HG03571 (cell line): ENCODE results near the gene CEBPG.

Experiments used
- ATAC-seq: cut with Tn5 transposase; IDR thresholded peaks from one replicate; pipeline ENCODE4 v1.9.1; 2021; ENCODE audit not compliant: unreplicated experiment

CEBPG gene

DNA sequence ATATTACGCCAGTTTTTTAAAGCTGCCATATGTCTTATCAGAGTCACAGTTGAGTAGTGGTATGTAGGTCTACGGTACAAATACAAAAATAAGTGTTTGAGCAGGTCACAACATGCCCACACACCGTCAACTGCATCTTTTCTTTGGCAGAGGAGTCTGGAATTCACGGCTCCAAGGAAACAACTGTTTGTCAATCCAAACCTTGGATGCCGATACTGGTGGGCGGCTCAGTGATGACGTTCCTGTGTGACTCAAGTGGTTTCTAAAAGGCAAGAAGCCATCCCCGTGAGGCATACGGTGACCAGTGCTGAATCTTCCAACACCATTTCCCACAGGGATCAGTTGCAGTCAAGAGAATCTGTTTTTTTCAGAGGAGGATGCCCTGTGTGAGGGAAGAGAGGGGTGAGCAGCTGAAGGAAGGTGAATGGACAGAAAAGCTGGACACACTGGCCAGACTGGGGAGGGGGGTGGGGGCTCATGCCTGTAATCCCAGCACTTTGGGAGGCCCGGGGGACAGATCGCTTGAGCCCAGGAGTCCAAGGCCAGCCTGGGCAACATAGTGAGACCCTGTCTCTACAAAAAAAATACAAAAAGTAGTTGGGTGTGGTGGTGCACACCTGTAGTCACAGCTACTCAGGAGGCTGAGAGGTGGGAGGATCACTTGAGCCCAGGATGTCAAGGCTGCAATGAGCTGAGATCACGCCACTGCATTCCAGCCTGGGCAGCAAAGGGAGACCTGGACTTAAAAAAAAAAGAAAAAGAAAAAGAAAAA is 22.8 kb upstream of the CEBPG start:
- ATAC-seq: no peak

DNA sequence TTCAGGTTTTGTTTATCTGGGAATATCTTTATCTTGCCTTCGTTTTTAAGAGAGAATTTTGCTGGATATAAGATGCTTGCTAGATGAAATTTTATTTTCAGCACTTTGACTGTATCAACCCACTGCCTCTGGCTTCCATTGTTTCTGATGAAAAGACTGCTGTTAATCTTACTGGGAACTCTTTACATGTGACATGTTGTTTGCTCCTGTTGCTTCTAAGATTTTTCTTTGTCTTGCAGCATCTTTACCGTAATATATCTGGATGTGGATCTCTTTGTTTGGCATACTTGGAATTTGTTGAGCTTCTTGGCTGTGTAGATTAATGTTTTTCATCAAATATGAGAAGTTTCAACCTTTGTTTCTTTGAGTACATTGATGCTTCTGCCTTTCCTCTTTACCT is 18.0 kb upstream of the CEBPG start:
- ATAC-seq: no peak

DNA sequence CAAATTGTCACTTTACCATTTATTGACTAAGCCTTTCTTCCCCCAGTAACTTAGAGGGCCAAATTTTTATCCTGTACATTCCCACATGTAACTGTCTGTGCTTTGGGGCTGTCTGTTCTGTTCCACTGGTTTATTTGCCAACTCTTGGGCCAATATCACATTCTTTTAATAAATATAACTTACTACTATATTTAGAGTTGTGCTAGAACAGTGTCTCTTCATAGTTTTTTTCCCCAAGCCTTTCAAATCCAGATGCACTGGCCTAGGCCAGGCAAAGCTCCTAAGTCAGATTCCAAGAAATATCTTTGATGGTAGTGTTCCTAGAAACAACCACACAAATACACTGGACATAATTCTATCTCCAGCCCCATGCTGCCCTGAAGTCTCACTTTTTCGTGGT is 16.0 kb upstream of the CEBPG start:
- no peak for ATAC-seq

DNA sequence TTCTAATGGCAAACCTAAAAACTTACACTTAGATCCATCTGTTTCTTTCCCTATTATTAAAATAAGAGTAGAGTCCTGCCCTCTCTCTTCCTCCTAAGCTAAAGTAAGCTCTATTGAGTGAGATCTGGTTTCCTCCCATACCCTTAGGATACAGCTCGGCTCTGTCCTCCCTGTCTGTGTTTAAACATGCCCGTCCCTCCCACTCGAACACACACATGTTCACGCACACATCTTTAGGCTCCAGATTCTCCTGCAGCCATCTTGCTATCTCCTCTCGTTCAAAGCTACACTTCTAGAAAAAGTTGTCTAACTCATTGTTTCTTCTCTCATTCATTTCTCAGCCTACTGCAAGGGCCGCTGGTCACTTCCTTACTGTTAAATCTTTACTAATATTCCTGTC is 15.1 kb upstream of the CEBPG start:
- ATAC-seq: no peak

DNA sequence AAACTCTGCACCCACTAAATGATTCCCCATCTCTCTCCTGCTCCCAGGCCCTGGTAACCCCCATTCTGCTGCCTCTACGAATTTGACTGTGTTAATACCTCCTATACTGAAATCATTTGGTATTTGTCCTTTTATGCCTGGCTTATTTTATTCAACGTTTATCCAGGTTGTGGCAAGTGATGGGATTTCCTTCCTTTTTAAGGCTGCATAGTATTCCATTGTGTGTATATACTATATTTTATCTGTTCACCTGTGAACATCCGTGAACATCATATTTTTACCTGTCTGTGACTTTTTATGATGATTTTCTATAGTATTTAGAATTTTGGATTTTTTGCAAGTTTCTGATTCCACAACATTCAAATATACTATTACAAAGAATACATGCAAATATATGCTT is 13.9 kb upstream of the CEBPG start:
- ATAC-seq: no peak

DNA sequence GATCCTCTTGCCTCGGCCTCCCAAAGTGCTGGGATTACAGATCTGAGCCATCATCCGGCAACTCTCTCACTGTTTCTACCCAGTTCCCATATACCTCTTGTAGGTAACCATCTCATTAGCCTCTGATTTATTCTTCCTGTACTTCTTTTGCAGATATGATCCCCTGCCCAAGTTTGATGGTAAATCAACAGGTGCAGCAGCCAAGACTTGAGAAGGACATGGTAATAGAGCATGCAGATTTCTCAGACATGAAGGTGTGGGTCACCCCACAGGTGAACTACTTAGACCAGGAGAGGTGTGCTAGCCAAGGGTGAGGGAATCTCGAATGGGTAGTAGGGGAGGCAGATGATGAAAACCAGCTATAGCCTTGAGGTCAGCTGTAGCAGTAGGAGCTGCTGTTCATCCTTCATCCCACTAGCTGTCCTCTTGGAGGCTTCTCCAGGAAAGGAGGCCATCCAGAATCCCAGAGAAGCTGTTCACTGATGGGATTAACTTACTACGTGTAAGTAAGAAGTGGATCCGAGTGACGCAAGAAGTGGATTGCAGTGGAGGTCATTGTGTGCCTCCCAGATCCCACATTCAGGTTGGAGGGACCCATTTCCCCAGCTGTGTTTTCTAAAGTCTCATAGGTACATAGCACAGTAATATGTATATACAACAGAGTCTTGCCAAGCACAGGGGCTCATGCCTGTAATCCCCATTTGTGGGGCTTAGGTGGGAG is 10.8 kb upstream of the CEBPG start:
- no peak for ATAC-seq

DNA sequence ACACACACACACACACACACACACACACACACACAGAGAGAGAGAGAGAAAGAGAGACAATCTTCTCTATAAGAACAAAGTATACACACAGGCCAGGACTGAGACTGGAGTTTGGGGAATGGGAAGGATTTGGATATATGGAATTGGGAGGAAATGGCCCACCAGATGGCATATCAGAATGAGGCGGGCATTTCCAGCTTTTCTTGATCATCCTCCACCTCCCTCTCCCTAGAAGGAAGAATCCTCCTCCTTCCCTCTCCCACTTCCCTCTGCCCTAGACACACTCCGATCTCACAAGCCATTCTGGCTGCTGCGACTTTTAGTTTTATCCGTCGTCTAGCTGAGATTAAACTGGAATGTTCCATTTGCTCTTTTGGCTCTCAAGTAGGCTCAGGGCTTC is 10.0 kb upstream of the CEBPG start:
- no peak for ATAC-seq

DNA sequence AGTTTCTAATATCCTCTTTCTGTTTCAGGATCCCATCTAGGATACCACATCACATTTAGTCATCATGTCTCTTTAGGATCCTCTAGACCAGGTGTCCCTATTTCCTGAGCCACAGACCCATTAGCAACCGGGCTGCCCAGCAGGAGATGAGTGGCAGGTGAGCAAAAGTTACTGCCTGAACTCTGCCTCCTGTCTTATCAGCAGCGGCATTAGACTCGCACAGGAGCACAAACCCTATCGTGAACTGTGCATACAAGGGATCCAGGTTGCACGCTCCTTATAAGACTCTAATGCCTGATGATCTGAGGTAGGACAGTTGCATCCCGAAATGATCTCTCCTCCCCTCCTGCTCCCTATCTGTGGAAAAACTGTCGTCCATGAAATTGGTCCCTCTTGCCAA is 7.8 kb upstream of the CEBPG start:
- no peak for ATAC-seq

DNA sequence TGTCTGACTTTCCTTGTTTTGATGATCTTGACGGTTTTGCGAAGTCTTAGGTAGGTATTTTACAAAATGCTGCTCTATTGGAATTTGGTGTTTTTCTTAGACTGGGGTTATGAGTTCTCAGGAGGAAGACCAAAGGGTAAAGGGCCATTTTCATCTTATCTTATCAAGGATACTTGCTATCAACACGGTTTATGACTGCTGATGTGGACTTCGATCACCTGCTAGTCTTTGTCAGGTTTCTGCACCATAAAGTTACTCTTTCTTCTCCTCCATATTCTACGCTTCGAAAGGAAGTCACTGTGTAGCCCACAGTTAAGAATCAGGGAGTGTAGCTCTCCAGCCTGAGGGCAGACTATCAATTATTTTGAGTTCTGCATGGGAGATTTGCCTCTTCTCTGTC is 7.4 kb upstream of the CEBPG start:
- no peak for ATAC-seq

DNA sequence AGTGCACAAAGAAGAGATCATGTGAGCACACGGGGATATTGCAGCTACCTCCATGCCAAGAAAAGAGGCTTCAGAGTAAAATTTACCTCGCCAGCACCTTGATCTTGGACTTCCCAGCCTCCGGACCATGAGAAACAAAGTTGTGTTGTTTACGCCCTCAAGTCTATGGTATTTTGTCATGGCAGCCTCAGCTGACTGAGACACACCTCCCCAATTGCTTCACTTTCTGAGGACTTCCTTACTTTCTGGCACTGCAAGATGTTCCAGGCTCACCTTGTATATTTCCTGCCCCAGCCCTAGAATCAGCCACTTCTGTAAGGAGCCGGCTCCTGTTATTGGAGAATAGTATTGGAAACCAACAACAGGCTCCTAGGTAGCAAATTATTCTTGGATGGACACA is 6.6 kb upstream of the CEBPG start:
- no peak for ATAC-seq

DNA sequence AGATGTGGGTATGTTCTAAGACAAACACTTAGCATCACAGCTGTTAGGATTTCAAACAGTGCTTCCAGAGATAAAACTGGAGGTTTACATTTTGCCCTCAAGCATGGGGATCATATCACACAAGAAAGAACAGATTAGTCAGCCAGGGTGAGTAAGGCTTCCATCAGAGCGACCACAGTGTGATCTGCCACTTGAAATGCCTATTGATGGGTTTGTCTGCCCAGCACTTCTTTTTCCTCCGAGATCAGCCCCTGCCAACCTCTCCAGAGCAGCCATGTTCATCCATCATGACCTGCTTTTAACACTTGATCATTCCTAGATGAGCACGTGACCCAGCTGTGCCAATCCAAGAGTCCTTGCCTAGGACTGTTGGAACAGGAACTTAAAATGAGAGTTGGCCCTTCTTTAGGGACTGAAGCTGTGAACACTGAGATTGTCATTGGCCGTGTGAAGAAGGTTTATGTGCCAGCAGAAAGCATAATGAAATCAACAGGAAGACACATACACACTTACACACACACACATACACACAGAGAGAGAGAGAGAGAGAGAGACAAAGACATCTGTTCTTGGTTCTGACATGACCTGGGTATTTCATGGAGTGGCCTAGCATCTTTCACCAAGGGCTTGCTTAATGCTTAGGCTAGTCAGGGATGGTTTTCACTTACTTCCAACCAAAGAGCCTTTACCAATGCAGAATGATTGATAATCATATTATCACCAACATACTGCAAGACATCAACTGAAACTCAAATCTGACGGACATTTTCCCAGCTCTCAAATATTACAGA is 5.2 kb upstream of the CEBPG start:
- ATAC-seq: no peak

DNA sequence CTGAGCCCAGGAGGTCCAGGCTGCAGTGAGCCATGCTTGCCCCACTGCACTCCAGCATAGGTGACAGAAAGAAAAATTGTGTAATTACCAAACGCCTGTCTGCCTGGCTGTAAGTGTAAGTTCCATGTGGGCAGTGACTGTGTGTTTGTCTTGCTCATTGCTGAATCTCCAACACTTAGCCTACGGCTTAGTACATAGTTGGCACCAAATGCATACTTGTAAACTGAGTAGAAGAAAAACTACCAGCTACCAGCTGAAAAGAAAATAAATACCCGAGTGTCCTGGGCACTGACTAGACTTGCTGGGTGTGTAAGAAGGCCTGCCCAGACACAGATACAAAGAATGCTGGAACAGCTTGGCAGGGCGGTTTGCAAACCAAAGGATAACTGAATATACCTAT is 2.7 kb upstream of the CEBPG start:
- ATAC-seq: no peak

DNA sequence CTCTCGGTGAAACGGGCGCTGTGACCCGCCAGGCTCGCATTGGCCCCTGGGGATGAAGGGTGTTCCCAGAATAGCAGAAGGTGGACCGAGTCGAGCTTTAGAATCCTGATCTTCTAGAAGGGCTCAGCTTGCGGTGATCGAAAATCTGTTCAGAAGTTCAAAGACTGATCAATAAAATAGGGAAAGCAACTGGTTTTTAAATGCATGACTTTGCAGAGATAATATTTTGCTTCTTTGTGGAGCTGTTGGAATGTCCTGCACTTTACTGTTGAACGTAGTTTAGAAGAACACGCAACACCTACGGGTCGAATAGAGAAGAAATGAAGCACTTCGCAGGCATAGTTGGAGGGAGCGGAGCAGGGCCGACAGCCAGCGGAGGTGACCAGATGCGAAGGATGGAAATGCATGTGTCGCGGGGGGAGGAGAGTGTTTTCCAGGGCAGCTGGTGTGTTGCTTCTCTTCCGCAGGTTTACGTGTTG is 766 bp downstream of the CEBPG start:
- no peak for ATAC-seq

DNA sequence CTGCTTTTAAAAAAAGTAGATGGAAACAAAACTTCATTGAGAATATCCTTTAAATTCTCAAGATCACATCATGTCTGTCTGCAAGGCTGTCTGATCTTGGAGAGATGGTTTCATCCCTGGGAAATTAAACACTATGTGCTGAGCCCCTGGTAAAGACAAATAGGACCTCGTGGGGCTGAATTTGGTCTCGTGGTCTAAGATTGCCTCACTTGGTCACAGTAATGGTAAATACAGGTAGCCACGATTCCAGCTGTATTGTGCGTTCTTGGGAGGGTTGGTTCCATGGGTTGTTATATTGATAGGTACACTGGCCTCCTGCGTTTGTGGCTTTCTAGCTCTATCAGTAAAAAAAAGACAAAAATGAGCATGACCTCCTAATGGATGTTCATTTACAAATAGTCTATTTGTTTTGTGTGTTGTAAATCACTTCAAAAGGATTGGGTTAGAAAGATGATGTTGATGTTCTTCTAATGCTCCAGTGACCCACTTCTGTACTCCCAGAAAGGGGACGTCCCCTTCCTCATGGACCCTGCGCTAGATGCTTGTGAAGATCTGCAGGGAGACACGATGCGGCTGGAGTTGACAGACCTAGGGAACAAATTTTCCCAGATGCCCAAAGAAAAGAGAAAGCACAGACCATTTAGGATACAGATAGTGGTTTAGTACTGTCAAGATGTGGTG is 1.8 kb downstream of the CEBPG start:
- ATAC-seq: no peak

DNA sequence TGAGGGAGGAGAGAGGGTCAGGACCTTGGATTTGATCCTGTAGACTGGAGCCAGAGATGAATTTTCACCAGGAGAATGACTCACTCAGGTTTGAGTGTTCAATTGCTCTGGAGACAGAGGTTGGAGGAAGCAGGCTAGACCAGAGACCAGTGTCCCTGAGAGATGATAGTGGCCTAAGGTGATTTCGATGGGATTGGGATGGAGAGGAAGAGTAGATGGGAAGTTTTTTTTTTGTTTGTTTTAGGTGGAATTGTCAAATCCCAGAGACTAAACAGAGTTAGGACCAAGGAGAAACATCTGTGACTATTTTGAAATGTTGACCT is 2.3 kb downstream of the CEBPG start:
- ATAC-seq: no peak

DNA sequence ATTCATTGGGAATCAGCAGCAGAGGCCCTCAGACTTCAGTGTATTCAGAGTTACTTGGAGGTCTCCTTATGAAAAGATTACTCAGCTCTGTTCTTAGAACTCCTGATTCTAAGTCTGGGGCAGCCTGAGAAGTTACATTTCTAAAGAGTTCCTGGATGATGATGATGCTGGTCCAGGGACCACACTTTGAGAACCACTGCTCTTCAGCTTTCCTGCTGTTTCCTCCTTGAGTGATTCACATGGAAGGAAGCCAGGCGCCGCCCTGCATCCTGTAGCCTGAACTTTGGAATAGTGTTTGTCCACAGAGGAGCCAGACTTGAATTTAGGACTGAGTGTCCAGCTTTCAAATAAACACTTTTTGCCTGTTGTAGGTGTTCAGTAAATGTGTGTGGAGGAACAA is 2.9 kb downstream of the CEBPG start:
- no peak for ATAC-seq

DNA sequence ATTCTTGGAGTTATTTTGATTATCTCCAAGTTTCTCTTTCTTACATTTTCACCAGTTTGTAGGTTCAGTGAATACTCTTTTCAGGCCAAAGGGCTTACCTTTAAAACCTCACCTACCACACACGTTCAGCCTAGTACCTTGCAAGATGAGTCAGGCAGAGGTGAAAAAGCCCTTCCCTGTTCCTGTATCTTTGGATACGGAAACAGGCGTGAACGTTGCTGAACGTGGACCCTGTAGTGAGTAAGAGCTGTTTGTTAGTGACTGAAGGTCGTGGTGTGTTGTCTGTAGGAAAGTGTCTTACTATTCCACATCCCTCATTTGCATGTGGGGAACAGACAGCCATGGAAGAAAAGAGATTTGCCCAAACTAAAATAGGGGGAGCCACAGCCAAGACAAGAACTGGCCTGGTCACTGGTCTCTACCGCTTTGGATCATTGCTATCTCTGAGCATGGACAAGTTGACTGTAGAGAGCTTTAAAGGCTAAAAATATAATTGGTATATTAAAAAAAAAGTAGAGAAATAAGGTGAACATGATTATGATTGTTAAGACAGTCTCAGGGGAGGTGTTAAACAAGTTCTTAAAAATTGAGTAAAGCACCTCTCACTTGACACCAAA is 3.5 kb downstream of the CEBPG start:
- ATAC-seq: no peak

DNA sequence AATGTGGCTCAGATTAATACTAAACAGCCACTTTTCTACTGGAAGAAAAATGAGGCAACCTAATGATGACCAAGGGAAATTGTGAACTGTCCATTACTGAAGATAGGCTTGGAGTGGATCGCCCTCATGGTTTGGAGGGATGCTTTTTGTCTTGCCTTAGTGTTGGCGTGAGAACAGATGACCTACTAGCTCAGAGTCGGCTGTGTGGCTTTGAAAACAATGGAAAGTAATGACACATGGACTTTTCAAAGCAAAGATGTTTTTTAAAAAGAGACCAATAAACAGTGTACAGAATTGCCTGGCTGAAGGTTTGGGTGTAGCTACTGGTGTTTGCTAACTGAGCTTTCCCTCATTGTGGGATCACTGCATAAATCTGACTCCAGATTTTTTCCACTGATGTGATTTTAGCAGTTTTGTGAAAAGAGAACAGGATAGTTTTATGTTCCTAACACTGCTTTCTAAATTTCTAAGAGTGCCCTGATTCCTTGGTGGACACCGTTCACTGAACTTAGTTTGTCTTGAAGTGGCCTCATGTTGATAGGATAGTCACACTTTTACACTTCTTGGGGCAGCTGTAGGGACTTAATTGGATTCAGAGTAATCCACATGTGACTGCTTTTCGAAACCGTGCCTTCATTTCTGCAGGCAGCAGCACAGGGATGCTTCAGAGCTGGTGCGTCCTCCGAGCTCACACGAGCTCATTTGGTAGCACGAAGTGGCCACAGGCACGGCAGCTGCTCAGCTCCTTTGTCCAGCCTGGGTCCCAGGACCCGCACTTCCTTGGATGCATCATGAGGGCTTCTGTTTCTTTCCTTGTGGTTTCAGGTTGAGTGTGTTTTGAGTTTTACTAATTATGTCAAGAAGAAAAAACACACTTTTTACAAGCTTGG is 4.3 kb downstream of the CEBPG start:
- no peak for ATAC-seq

DNA sequence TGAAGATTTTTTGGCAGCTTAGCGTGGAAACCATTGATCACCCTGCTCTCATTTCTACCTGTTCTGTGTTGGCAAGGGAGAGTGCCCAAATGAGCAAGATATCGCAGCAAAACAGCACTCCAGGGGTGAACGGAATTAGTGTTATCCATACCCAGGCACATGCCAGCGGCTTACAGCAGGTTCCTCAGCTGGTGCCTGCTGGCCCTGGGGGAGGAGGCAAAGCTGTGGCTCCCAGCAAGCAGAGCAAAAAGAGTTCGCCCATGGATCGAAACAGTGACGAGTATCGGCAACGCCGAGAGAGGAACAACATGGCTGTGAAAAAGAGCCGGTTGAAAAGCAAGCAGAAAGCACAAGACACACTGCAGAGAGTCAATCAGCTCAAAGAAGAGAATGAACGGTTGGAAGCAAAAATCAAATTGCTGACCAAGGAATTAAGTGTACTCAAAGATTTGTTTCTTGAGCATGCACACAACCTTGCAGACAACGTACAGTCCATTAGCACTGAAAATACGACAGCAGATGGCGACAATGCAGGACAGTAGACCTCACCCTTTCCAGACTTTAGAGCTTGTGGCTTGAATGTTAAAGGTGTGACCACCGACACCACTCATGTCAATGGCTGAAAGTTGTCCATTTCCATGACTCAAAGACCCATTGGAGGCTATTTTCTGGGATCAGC is 5.8 kb downstream of the CEBPG start:
- no peak for ATAC-seq
